GM12878 (cell line): Measurements from ENCODE around the gene REPIN1. TPM values are rescaled to one million over a fixed set of nuclear protein-coding genes. Genes with fewer than 3 reads are reported as not detected.

Experiments used
- ATAC-seq: fragments of 200-7000 bp; cut with Tn5 transposase; 3 replicates; pipeline ENCODE4 v1.9.1; 2020; ENCODE audit warnings: mild to moderate bottlenecking, moderate library complexity
- BruUV-seq: library from RNA; stranded (reverse); fragments of 400-500 nt; replicated peaks from 2 replicates; lab custom pipeline; 2021; lab: Mats Ljungman, UMichigan
- CTCF ChIA-PET: fragments of 300-600 bp; sonication (Branson Sonifier 250); formaldehyde crosslinking; extraction: SDS; loops from one replicate; lab custom pipeline; 2021; ENCODE audit warnings: inconsistent platforms; lab: Yijun Ruan, JAX
- POLR2A ChIA-PET: fragments of 350-600 bp; formaldehyde crosslinking; extraction: SDS; loops from one replicate; lab custom pipeline; 2021; ENCODE audit warnings: inconsistent platforms; lab: Charles Lee
- RAD21 ChIA-PET: fragments of 300-600 bp; sonication (Branson Sonifier 250); formaldehyde crosslinking; loops from one replicate; lab custom pipeline; 2023; ENCODE audit warnings: antibody characterized with exemption; ENCODE audit not compliant: unreplicated experiment; lab: Charles Lee
- SMC1A ChIA-PET: fragments of 300-600 bp; sonication (Branson Sonifier 250); formaldehyde crosslinking; loops from one replicate; lab custom pipeline; 2023; ENCODE audit not compliant: unreplicated experiment, uncharacterized antibody; lab: Charles Lee
- DNase-seq: peaks from one replicate; pipeline ENCODE4 v3.0.0-alpha.2; 2011; ENCODE audit warnings: low read depth, low spot score
- FAIRE-seq: peaks from 3 replicates; lab custom pipeline; 2011; peaks lifted over from hg19 to GRCh38; lab: Jason Lieb, UNC
- H2AFZ ChIP-seq: 2 replicates; pipeline ENCODE4 v1.6.0; 2011; ENCODE audit warnings: low read depth, low read length, control low read depth; ENCODE audit not compliant: control insufficient read depth
- H3K27ac ChIP-seq: 2 replicates; pipeline ENCODE4 v1.5.1; 2011; ENCODE audit warnings: control low read depth; ENCODE audit not compliant: control insufficient read depth, insufficient read depth
- H3K27me3 ChIP-seq, 2 experiments: replicated peaks in 1 of 2; 2 replicates each; pipeline versions ENCODE4 v1.6.0 to v1.6.1; 2011; ENCODE audit warnings: low read length in 1 of 2; ENCODE audit not compliant: control insufficient read depth in 2 of 2, insufficient read depth in 2 of 2
- H3K36me3 ChIP-seq, 2 experiments: 2 replicates each; pipeline ENCODE4 v1.5.1; 2011; ENCODE audit warnings: low read length in 1 of 2; ENCODE audit not compliant: control insufficient read depth in 2 of 2, insufficient read depth in 2 of 2
- H3K4me1 ChIP-seq: 2 replicates; pipeline ENCODE4 v1.6.1; 2011; ENCODE audit warnings: mild to moderate bottlenecking, low read length, moderate library complexity, mixed read lengths; ENCODE audit not compliant: control insufficient read depth, insufficient read depth
- H3K4me2 ChIP-seq: 2 replicates; pipeline ENCODE4 v1.6.0; 2011; ENCODE audit warnings: control low read depth; ENCODE audit not compliant: control insufficient read depth, insufficient read depth
- H3K4me3 ChIP-seq: fragments of 200-600 bp; sonication (generic); 2 replicates; pipeline ENCODE4 v1.5.1; 2016
- H3K79me2 ChIP-seq: 2 replicates; pipeline ENCODE4 v1.6.0; 2011; ENCODE audit warnings: low read length; ENCODE audit not compliant: control insufficient read depth, insufficient read depth
- H3K9ac ChIP-seq: 2 replicates; pipeline ENCODE4 v1.8.0; 2011; ENCODE audit warnings: low read length, control low read depth, mixed read lengths; ENCODE audit not compliant: control insufficient read depth, insufficient read depth
- H3K9me3 ChIP-seq: replicated peaks from 3 replicates; pipeline ENCODE4 v1.5.1; 2011; ENCODE audit warnings: mild to moderate bottlenecking, low read length; ENCODE audit not compliant: control insufficient read depth, insufficient read depth
- H4K20me1 ChIP-seq: 2 replicates; pipeline ENCODE4 v1.6.0; 2011; ENCODE audit not compliant: control insufficient read depth, insufficient read depth
- ATF7 ChIP-seq: fragments of 450-650 bp; IDR thresholded peaks from 2 replicates; pipeline ENCODE4 v1.6.1; 2016; ENCODE audit warnings: low read depth, mild to moderate bottlenecking
- ESRRA ChIP-seq: IDR thresholded peaks from 2 replicates; pipeline ENCODE4 v1.6.1; 2012; ENCODE audit warnings: mild to moderate bottlenecking, low read length, improper control_type of control experiment
- FOXM1 ChIP-seq: IDR thresholded peaks from 2 replicates; pipeline ENCODE4 v1.6.1; 2012; ENCODE audit warnings: low read depth, mild to moderate bottlenecking, inconsistent platforms, low read length, moderate library complexity
- MEF2B ChIP-seq: fragments of 450-650 bp; IDR thresholded peaks from 2 replicates; pipeline ENCODE4 v1.6.1; 2018; ENCODE audit warnings: mild to moderate bottlenecking, moderate library complexity; ENCODE audit not compliant: partially characterized antibody, poor library complexity, severe bottlenecking
- MXI1 ChIP-seq: fragments of 150-350 bp; IDR thresholded peaks from 2 replicates; pipeline ENCODE4 v1.6.1; 2011; ENCODE audit warnings: low read depth, mild to moderate bottlenecking, inconsistent platforms, low read length, improper control_type of control experiment
- RCOR1 ChIP-seq: conservative IDR thresholded peaks from 2 replicates; pipeline ENCODE4 v1.6.1; 2012; ENCODE audit warnings: low read depth, low read length, improper control_type of control experiment
- SMAD5 ChIP-seq: IDR thresholded peaks from 2 replicates; pipeline ENCODE4 v1.6.1; 2016; ENCODE audit warnings: antibody characterized with exemption, low read depth
- SRF ChIP-seq, 2 experiments: IDR thresholded peaks; 2 replicates each; pipeline ENCODE4 v1.6.1; 2011; ENCODE audit warnings: low read depth in 2 of 2, low read length in 2 of 2, mild to moderate bottlenecking in 1 of 2, moderate library complexity in 1 of 2
- TAF1 ChIP-seq: IDR thresholded peaks from 2 replicates; pipeline ENCODE4 v1.6.1; 2011; ENCODE audit warnings: mild to moderate bottlenecking, low read depth, low read length, borderline replicate concordance
- ZNF24 ChIP-seq: fragments of 450-650 bp; IDR thresholded peaks from 2 replicates; pipeline ENCODE4 v1.6.1; 2017; ENCODE audit warnings: antibody characterized with exemption, mild to moderate bottlenecking
- WGBS: methylation state at CpG from one replicate; pipeline ENCODE4 v1.1.6; 2016; ENCODE audit warnings: low lambda C conversion rate; ENCODE audit not compliant: insufficient replicate concordance, insufficient coverage; ENCODE audit errors: missing lambda C conversion rate; 5-methylcytosine and 5-hydroxymethylcytosine counted together
- in situ Hi-C: fragments of 300-500 bp; cut with MboI; formaldehyde crosslinking; loops from 9 replicates; pipeline ENCODE4 v1.14.3; 2018; ENCODE audit warnings: mixed read lengths
- intact Hi-C: fragments of 100-400 bp; cut with micrococcal nuclease; formaldehyde crosslinking; loops from one replicate; pipeline ENCODE4 v1.14.2; 2022; ENCODE audit not compliant: unreplicated experiment
- polyA plus RNA-seq, 11 experiments: library from polyadenylated mRNA; depleted of rRNA in 4 of 11; unstranded in 6 of 11; stranded (reverse) in 5 of 11; fragments of >200 nt; fragmentation: Nextera tagmentation in 4 of 11; fragmentation: Illumina TruSeq in 1 of 11; extraction: Ambion mirVana in 4 of 11; extraction: Trizol in 1 of 11; gene quantifications; 1 replicate in 1 of 11; 2 replicates in 10 of 11; pipeline versions ENCODE4 v1.2.1 to v1.2.3, GENCODE V29; 2011 to 2016; ENCODE audit warnings: inconsistent platforms in 2 of 11, missing spikeins in 2 of 11, low read depth in 1 of 11
- total RNA-seq, 4 experiments: library from RNA; depleted of rRNA in 3 of 4; stranded (reverse); fragments of >200 nt in 3 of 4; fragmentation: Illumina TruSeq in 1 of 4; extraction: Trizol in 1 of 4; gene quantifications; 2 replicates each; pipeline versions ENCODE4 v1.2.1 to v1.2.3, GENCODE V29; 2013 to 2021
- TF ChIP-seq, protein P1 (sequence below): fragments of 450-650 bp; IDR thresholded peaks from 2 replicates; pipeline ENCODE4 v1.6.1; 2018; ENCODE audit warnings: mild to moderate bottlenecking, low read depth, moderate library complexity; ENCODE audit not compliant: partially characterized antibody
- TF ChIP-seq, protein P2 (sequence below): fragments of 450-650 bp; IDR thresholded peaks from 2 replicates; pipeline ENCODE4 v1.6.1; 2014; ENCODE audit warnings: mild to moderate bottlenecking

The REPIN1 gene
- total and polyA plus RNA-seq, 10 of the 15 experiments (the other 5 are each of a cell fraction or from before 2014, with no cell fraction given), result 5.1 to 172 (median 76.9) TPM

DNA sequence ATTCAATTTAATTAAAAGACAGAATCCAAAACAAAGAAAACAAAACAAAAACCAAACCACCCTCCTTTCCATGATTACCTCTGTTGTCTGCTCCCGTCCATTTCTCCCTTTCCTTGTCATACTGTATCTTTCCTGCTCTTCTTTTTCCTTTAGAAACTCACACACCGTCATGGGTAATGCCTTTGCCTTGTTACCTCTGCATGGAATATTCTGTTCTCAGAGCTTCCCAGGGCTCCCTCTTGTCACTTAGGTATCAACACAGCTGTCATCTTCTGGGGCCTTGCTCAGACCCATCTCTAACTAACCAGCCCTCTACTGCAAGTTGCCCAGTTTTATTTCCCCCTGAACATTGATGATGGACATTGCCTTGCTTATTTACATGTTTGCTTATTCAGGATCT is 51.6 kb downstream of the REPIN1 start:
- in situ Hi-C loops (loop anchor here (25.0 kb wide), 1 partner anchor 358 kb away; no protein-coding TSS in a partner anchor), intact Hi-C loops (no loop called here)
- H3K4me3 ChIP-seq, result no peak overlapping the region
- POLR2A ChIA-PET, result interaction anchor here (1.3 kb wide), 2 partner anchors 11 to 40 kb away, joined by 3 to 4 read pairs; no protein-coding TSS in a partner anchor
- H3K79me2 ChIP-seq, result no peaks in the 10 kb centered on the region
- SMC1A ChIA-PET, result interaction anchor here (0.6 to 3.6 kb wide), 5 partner anchors 12 to 74 kb away, joined by 3 to 41 read pairs (median 4); no protein-coding TSS in a partner anchor
- no peak for FAIRE-seq
- no peak overlapping the region for H2AFZ ChIP-seq
- H3K27ac ChIP-seq, result no peak overlapping the region
- H3K9me3 ChIP-seq, result no peaks in the 10 kb centered on the region
- DNase-seq, result no peak
- RAD21 ChIA-PET, result interaction anchor here (1.2 to 4.7 kb wide), 5 partner anchors 14 to 63 kb away, joined by 3 to 26 read pairs (median 5); no protein-coding TSS in a partner anchor
- no peaks in the 10 kb centered on the region for H4K20me1 ChIP-seq
- BruUV-seq, result no TSS peak
- no peak overlapping the region for H3K4me2 ChIP-seq
- H3K4me1 ChIP-seq, result peaks cover 2% of the 10 kb centered on the region; the same call in 1 of the 2 replicates
- H3K36me3 ChIP-seq, result no peaks in the 10 kb centered on the region
- TF ChIP-seq RCOR1, result no peak
- no peak for TF ChIP-seq MXI1
- no peak for TF ChIP-seq ZNF24
- no peak for TF ChIP-seq FOXM1
- TF ChIP-seq, protein P1, sequence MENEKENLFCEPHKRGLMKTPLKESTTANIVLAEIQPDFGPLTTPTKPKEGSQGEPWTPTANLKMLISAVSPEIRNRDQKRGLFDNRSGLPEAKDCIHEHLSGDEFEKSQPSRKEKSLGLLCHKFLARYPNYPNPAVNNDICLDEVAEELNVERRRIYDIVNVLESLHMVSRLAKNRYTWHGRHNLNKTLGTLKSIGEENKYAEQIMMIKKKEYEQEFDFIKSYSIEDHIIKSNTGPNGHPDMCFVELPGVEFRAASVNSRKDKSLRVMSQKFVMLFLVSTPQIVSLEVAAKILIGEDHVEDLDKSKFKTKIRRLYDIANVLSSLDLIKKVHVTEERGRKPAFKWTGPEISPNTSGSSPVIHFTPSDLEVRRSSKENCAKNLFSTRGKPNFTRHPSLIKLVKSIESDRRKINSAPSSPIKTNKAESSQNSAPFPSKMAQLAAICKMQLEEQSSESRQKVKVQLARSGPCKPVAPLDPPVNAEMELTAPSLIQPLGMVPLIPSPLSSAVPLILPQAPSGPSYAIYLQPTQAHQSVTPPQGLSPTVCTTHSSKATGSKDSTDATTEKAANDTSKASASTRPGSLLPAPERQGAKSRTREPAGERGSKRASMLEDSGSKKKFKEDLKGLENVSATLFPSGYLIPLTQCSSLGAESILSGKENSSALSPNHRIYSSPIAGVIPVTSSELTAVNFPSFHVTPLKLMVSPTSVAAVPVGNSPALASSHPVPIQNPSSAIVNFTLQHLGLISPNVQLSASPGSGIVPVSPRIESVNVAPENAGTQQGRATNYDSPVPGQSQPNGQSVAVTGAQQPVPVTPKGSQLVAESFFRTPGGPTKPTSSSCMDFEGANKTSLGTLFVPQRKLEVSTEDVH, result no peak
- no peak for TF ChIP-seq SRF (IDR thresholded peaks at IDR 0.05; ENCODE audit: low read depth in 2 of 2, low read length in 2 of 2)
- no peak for TF ChIP-seq SMAD5
- no peak for TF ChIP-seq MEF2B
- no peak for TF ChIP-seq ATF7
- no peak for TF ChIP-seq ESRRA
- TF ChIP-seq, protein P2, sequence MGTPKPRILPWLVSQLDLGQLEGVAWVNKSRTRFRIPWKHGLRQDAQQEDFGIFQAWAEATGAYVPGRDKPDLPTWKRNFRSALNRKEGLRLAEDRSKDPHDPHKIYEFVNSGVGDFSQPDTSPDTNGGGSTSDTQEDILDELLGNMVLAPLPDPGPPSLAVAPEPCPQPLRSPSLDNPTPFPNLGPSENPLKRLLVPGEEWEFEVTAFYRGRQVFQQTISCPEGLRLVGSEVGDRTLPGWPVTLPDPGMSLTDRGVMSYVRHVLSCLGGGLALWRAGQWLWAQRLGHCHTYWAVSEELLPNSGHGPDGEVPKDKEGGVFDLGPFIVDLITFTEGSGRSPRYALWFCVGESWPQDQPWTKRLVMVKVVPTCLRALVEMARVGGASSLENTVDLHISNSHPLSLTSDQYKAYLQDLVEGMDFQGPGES, result no peak
- no peak for TF ChIP-seq TAF1
- H3K9ac ChIP-seq, result no peak overlapping the region
- CTCF ChIA-PET, result interaction anchor here (1.0 to 3.5 kb wide), 7 partner anchors 11 to 134 kb away, joined by 3 to 49 read pairs (median 6); a partner anchor contains a TSS
- 26% methylated on average over 2 of the region's 2 CpGs for WGBS
- ATAC-seq, result no peak
- no peaks in the 10 kb centered on the region for H3K27me3 ChIP-seq
